Activated naive CD8-positive, alpha-beta T cell treated with anti-CD3 and anti-CD28 coated beads, Interleukin-2, amount 50 U/mL, for 24 hours (primary cell): Measurements from ENCODE around the gene SLC39A1.

ENCODE experiments used
- ATAC-seq: fragments of 150-1000 bp; cut with Tn5 transposase; one replicate; pipeline ENCODE4 v1.10.0; 2021
- DNase-seq: peaks from one replicate; pipeline ENCODE4 v3.0.0; 2021
- H3K27ac Mint-ChIP-seq: one replicate; pipeline ENCODE4 v1.8.0; 2021; ENCODE audit warnings: mild to moderate bottlenecking, mixed read lengths
- H3K27me3 Mint-ChIP-seq: one replicate; pipeline ENCODE4 v1.8.0; 2021; ENCODE audit warnings: mixed read lengths
- H3K36me3 Mint-ChIP-seq: one replicate; pipeline ENCODE4 v1.8.0; 2021; ENCODE audit warnings: low read depth, mixed read lengths
- H3K4me1 Mint-ChIP-seq: one replicate; pipeline ENCODE4 v1.8.0; 2021; ENCODE audit warnings: mixed read lengths
- H3K4me3 Mint-ChIP-seq: one replicate; pipeline ENCODE4 v1.8.0; 2021; ENCODE audit warnings: mild to moderate bottlenecking, moderate library complexity, mixed read lengths
- H3K9me3 Mint-ChIP-seq: one replicate; pipeline ENCODE4 v1.8.0; 2021; ENCODE audit warnings: mixed read lengths

SLC39A1 gene

GRCh38 chr1:153967107-153967999, 4.0 kb upstream of the SLC39A1 start, which contains the start of gene CREB3L4:
Gene CREB3L4, plus strand, starts transcription at chr1:153967902. Its CDS starts 624 bp downstream, at chr1:153968526.
- H3K27ac Mint-ChIP-seq = peak within 1 kb of the TSS; percentile 92
- DNase-seq (peak; percentile 83), ATAC-seq (peak; percentile 90)
- peaks cover 2% of the 10 kb centered on the region for H3K36me3 Mint-ChIP-seq
- peak within 1 kb of the TSS; percentile 91 for H3K4me3 Mint-ChIP-seq
- H3K4me1 Mint-ChIP-seq = peaks cover 60% of the 10 kb centered on the region
- H3K9me3 Mint-ChIP-seq = no peaks in the 10 kb centered on the region
- no peaks in the 10 kb centered on the region for H3K27me3 Mint-ChIP-seq

DNA sequence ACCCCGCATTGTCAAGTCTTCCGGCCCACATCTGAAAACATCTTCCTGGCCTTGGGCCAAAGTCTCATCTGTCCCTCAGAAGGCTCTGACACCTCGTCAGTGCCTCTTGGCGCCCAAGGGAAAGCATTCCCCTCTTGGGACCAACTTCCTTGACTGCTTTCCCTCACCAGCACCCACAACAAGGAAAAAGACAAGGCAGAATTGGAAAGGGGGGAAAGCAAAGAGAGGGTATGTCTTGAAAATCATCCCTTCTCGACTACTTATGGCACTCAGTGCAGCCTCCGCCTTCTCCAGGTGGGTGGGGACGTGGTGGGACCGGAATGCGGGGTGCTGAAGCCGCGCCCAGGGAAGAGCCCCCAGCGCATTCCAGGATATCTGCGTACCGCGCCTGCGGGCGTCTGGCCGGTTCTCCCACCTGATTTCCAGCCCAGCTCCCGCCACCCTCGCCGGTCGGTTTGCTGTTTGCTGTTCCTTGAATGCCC, 554 bp upstream of the SLC39A1 start:
- Mint-ChIP-seq H3K4me1 (peaks cover 64% of the 10 kb centered on the region), H3K27ac (peak overlapping the region; percentile 94), H3K4me3 (peak overlapping the region; percentile 89), H3K36me3 (peaks cover 16% of the 10 kb centered on the region), H3K9me3 (no peaks in the 10 kb centered on the region), H3K27me3 (no peaks in the 10 kb centered on the region)
- DNase-seq (no peak), ATAC-seq (no peak)

- no peak for DNase-seq
- no peaks in the 10 kb centered on the region for H3K27me3 Mint-ChIP-seq
- peak overlapping the region; percentile 89 for H3K4me3 Mint-ChIP-seq
- peak overlapping the region; percentile 94 for H3K27ac Mint-ChIP-seq
- peaks cover 54% of the 10 kb centered on the region for H3K4me1 Mint-ChIP-seq
- peaks cover 16% of the 10 kb centered on the region for H3K36me3 Mint-ChIP-seq
- ATAC-seq = no peak
- H3K9me3 Mint-ChIP-seq = no peaks in the 10 kb centered on the region
Measured at GRCh38 chr1:153962088-153963029, 978 bp downstream of the SLC39A1 start.

- Mint-ChIP-seq H3K27me3 (no peaks in the 10 kb centered on the region), H3K27ac (peak overlapping the region; percentile 94), H3K4me1 (peaks cover 56% of the 10 kb centered on the region), H3K9me3 (no peaks in the 10 kb centered on the region), H3K4me3 (peak overlapping the region; percentile 89), H3K36me3 (peaks cover 19% of the 10 kb centered on the region)
- no peak for DNase-seq
- ATAC-seq = no peak
Measured at GRCh38 chr1:153961421-153961820, 1.9 kb downstream of the SLC39A1 start.

GRCh38 chr1:153960206-153960605, 3.1 kb downstream of the SLC39A1 start:
- Mint-ChIP-seq H3K27ac (peak overlapping the region; percentile 90), H3K36me3 (peaks cover 17% of the 10 kb centered on the region), H3K27me3 (no peaks in the 10 kb centered on the region), H3K4me3 (no peak overlapping the region), H3K4me1 (peaks cover 57% of the 10 kb centered on the region), H3K9me3 (no peaks in the 10 kb centered on the region)
- DNase-seq (no peak), ATAC-seq (no peak)

DNA sequence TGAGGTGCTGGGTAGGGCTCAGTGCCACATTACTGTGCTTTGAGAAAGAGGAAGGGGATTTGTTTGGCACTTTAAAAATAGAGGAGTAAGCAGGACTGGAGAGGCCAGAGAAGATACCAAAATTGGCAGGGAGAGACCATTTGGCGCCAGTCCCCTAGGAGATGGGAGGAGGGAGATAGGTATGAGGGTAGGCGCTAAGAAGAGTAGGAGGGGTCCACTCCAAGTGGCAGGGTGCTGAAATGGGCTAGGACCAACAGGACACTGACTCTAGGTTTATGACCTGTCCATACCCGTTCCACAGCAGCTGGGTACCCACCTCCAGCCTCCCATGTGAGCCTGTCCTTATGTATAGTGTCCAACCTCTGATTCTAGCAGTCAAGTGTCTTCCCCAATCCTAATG, 3.9 kb downstream of the SLC39A1 start:
- Mint-ChIP-seq H3K9me3 (no peaks in the 10 kb centered on the region), H3K27ac (peak overlapping the region; percentile 90), H3K36me3 (peaks cover 17% of the 10 kb centered on the region), H3K4me3 (no peak overlapping the region), H3K27me3 (no peaks in the 10 kb centered on the region), H3K4me1 (peaks cover 61% of the 10 kb centered on the region)
- ATAC-seq = no peak
- DNase-seq = no peak

GRCh38 chr1:153958961-153959260, 4.4 kb downstream of the SLC39A1 start:
- peak overlapping the region; percentile 90 for H3K27ac Mint-ChIP-seq

GRCh38 chr1:153958111-153958960, 5.0 kb downstream of the SLC39A1 start, which contains the start of gene CRTC2:
Gene CRTC2, minus strand, starts transcription at chr1:153958612. Its CDS starts 115 bp downstream, at chr1:153958497.
- DNase-seq = peak; percentile 96
- peak within 1 kb of the TSS; percentile 93 for H3K4me3 Mint-ChIP-seq
- peak; percentile 90 for ATAC-seq
- H3K27me3 Mint-ChIP-seq = no peaks in the 10 kb centered on the region
- H3K9me3 Mint-ChIP-seq = no peaks in the 10 kb centered on the region
- H3K4me1 Mint-ChIP-seq = peaks cover 61% of the 10 kb centered on the region
- H3K27ac Mint-ChIP-seq = peak within 1 kb of the TSS; percentile 90
- H3K36me3 Mint-ChIP-seq = peaks cover 23% of the 10 kb centered on the region

More at GRCh38 chr1:153958961-153959260, 4.4 kb downstream of the SLC39A1 start:
- no peaks in the 10 kb centered on the region for H3K9me3 Mint-ChIP-seq
- peak overlapping the region; percentile 93 for H3K4me3 Mint-ChIP-seq
- H3K36me3 Mint-ChIP-seq = peaks cover 21% of the 10 kb centered on the region
- H3K27me3 Mint-ChIP-seq = no peaks in the 10 kb centered on the region
- ATAC-seq (no peak), DNase-seq (no peak)
- H3K4me1 Mint-ChIP-seq = peaks cover 64% of the 10 kb centered on the region

DNA sequence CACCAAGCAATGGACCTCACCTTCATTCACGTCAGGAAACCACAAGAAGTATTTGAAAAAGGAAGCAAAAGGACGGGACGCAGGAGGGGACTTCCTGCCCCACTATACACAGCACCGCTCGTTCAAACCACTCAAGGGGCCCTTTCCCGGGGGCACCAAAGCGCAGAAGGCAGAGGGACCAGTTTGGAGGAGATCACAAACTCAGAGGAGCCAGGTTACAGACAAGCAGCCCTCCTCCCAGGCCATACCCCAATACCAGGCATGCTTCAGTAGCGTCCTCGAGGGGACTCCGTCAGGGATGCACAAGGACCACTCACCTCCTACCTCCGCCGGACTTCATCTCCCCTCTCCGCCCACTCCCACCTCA, 5.6 kb downstream of the SLC39A1 start:
- peak; percentile 5 for ATAC-seq
- peak overlapping the region; percentile 90 for H3K27ac Mint-ChIP-seq
- no peaks in the 10 kb centered on the region for H3K27me3 Mint-ChIP-seq
- H3K4me1 Mint-ChIP-seq = peaks cover 59% of the 10 kb centered on the region
- H3K4me3 Mint-ChIP-seq = peak overlapping the region; percentile 93
- H3K36me3 Mint-ChIP-seq = peaks cover 26% of the 10 kb centered on the region
- H3K9me3 Mint-ChIP-seq = no peaks in the 10 kb centered on the region
- peak; percentile 51 for DNase-seq

DNA sequence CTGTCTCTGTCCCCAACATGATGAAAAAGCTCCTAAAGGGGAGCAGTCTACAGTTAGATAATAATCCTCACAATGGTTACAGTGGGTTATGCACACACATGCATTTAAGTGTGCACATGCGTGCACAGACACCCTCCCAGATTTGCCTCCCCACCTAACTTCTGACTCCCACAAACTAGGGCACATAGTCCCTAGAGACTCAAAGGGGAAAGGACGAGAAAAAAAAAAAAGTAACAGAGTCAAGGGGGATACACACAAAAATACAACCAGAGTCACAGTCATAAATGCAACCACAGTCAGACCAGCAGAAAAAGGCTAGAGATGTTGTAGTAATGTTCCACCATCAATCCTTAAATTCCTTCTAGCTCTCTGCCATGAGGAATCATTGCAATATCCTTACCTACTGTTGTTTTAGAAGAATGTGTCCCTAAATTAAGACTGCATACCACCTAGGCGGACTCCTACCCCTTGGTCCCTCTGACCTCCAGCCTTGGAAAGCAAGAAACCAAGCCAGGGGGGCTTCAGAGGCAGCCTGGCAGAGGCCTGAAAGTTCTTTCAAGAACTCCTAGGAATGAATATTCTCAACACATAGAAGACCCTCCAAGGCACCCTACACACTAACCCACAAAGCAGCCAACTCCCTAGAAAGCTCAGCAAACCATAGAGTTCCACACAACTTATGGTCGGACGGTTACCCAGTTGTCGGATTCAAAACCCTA, 6.2 kb downstream of the SLC39A1 start:
- ATAC-seq (no peak), DNase-seq (no peak)
- Mint-ChIP-seq H3K36me3 (peaks cover 26% of the 10 kb centered on the region), H3K9me3 (no peaks in the 10 kb centered on the region), H3K27me3 (no peaks in the 10 kb centered on the region), H3K4me1 (peaks cover 53% of the 10 kb centered on the region), H3K27ac (peak overlapping the region; percentile 90), H3K4me3 (peak overlapping the region; percentile 93)

- H3K4me3 Mint-ChIP-seq = no peak overlapping the region
Measured at GRCh38 chr1:153954826-153955225, 8.5 kb downstream of the SLC39A1 start.

DNA sequence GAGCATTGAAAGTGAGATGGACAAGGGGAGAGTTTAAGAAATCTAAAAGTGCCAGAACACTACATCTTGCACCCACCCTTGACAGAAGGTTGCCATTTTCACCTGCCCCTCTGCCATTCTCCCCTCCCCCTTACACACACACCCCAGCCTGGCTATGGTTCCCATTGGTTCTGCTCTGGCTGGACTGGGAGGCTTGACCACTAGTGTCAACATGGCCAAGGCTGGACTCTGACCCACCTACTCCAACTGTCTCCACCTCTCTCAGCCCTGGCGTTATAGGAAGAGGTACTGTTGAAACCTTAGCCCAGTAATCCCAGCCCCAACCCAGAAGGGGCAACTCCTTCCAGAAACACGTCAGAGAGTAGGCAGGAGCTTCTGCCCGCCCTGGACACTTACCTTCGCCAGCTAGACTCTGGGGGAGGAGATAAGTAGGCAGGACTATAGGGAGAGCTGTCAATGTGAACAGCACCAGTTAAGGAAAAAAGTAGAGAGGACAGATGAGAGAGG, 9.4 kb downstream of the SLC39A1 start:
- no peak for ATAC-seq
- H3K27me3 Mint-ChIP-seq = no peaks in the 10 kb centered on the region
- no peak overlapping the region for H3K4me3 Mint-ChIP-seq
- H3K36me3 Mint-ChIP-seq = peaks cover 26% of the 10 kb centered on the region
- H3K9me3 Mint-ChIP-seq = no peaks in the 10 kb centered on the region
- peak overlapping the region; percentile 70 for H3K27ac Mint-ChIP-seq
- peaks cover 40% of the 10 kb centered on the region for H3K4me1 Mint-ChIP-seq
- no peak for DNase-seq

More at GRCh38 chr1:153954826-153955225, 8.5 kb downstream of the SLC39A1 start:
- Mint-ChIP-seq H3K36me3 (peaks cover 24% of the 10 kb centered on the region), H3K9me3 (no peaks in the 10 kb centered on the region), H3K27ac (peak overlapping the region; percentile 38), H3K4me1 (peaks cover 40% of the 10 kb centered on the region), H3K27me3 (no peaks in the 10 kb centered on the region)
- no peak for ATAC-seq
- no peak for DNase-seq

GRCh38 chr1:153951801-153952200, 11.5 kb downstream of the SLC39A1 start:
- Mint-ChIP-seq H3K27me3 (no peaks in the 10 kb centered on the region), H3K36me3 (peaks cover 31% of the 10 kb centered on the region), H3K4me1 (peaks cover 35% of the 10 kb centered on the region), H3K9me3 (no peaks in the 10 kb centered on the region), H3K27ac (peak overlapping the region; percentile 67), H3K4me3 (no peak overlapping the region)
- DNase-seq (no peak), ATAC-seq (no peak)
